ENCODE data around the gene SNED1.
A peak's percentile ranks its signal among the peaks of the same experiment; 100 is the strongest.

Gene SNED1

DNA sequence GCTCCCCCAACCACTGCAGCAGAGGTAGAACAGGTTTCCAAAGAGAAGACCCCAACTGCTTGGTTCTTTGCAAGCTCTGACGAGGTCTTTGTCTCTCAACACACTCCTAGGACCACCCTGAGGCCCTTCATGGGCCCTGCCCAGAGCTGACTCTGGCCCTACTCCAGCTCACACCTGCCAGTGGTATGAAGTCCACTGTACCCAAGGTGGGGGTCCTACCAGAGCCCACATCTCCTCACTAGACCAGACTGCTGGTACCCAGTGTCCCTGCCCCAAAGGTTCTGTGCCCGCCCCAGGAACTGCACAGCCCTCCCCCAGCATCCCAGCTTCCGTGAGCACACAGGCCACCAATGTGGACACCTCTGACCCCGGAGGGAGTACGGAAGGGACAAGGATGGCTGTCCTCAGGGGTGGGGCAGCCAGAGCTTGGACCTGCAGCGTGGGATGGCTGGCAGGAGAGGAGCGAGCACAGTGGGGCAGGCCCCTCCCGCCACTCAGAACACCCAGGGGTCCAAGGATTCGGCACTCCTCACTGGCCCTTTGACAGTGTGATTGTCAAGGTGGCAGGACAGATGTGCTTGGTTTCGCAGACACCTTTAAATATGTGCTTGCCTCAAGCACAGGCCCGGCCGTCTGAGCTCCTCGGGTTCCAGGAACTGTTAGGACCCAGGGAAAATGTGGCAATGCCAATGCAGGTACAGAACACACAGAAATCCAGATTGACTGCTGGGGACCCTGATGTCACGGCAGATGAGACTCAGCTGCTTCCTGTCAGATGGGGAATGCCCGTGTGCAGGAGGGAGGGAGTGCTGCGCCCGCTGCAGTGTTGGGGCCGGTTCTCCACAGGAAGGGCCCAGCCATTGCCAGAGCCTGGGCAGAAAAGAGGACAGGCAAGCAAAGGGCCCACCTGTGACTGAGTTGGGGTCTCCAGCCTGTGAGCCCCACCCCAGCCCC, 52.5 kb downstream of the SNED1 start:
- no peak overlapping the region for H3K4me3 ChIP-seq (ENCODE audit: control insufficient read depth, low read depth, low read length)
- no peak for DNase-seq (ENCODE audit: low read depth)
- TF ChIP-seq, protein P1, sequence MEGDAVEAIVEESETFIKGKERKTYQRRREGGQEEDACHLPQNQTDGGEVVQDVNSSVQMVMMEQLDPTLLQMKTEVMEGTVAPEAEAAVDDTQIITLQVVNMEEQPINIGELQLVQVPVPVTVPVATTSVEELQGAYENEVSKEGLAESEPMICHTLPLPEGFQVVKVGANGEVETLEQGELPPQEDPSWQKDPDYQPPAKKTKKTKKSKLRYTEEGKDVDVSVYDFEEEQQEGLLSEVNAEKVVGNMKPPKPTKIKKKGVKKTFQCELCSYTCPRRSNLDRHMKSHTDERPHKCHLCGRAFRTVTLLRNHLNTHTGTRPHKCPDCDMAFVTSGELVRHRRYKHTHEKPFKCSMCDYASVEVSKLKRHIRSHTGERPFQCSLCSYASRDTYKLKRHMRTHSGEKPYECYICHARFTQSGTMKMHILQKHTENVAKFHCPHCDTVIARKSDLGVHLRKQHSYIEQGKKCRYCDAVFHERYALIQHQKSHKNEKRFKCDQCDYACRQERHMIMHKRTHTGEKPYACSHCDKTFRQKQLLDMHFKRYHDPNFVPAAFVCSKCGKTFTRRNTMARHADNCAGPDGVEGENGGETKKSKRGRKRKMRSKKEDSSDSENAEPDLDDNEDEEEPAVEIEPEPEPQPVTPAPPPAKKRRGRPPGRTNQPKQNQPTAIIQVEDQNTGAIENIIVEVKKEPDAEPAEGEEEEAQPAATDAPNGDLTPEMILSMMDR (IDR thresholded peaks at IDR 0.05; ENCODE audit: control insufficient read depth, insufficient read depth, low read depth, low read length, missing control alignments) = no peak

DNA sequence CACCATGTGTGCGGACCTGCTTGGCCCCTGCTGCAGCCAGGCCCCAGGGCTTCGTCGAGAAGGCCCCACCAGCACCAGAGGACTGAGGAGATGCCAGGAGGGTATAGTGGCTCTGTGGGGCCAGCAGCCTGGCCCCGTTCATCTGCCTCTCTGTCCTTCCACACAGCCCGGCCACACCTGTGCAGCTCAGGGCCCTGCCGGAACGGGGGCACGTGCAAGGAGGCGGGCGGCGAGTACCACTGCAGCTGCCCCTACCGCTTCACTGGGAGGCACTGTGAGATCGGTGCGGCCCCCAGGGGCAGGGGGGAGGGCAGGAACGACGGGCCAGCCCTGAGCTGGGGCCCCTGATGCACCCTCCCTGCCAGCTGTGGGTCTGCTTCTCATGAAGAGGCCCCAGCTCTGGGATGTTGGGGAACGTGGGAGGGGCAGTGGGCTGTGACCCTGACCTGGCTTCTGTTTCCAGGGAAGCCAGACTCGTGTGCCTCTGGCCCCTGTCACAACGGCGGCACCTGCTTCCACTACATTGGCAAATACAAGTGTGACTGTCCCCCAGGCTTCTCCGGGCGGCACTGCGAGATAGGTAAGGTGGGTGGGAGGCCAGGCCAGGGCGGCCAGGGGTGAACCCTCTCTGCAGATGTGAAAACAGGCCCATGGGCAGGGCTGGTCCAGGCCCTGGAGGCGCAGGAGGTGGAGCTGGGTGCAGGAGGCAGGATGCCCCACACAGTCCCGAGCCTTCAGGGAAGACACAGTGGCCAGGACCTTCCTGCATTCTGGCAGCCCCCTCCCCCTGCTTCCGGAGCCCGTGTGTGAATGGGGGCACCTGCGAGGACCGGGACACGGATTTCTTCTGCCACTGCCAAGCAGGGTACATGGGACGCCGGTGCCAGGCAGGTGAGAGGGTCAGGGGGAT, 53.4 kb downstream of the SNED1 start:
- no peak for DNase-seq (ENCODE audit: low read depth)
- TF ChIP-seq, protein P1 (IDR thresholded peaks at IDR 0.05; ENCODE audit: control insufficient read depth, insufficient read depth, low read depth, low read length, missing control alignments) = no peak
- H3K4me3 ChIP-seq (ENCODE audit: control insufficient read depth, low read depth, low read length) = no peak overlapping the region

DNA sequence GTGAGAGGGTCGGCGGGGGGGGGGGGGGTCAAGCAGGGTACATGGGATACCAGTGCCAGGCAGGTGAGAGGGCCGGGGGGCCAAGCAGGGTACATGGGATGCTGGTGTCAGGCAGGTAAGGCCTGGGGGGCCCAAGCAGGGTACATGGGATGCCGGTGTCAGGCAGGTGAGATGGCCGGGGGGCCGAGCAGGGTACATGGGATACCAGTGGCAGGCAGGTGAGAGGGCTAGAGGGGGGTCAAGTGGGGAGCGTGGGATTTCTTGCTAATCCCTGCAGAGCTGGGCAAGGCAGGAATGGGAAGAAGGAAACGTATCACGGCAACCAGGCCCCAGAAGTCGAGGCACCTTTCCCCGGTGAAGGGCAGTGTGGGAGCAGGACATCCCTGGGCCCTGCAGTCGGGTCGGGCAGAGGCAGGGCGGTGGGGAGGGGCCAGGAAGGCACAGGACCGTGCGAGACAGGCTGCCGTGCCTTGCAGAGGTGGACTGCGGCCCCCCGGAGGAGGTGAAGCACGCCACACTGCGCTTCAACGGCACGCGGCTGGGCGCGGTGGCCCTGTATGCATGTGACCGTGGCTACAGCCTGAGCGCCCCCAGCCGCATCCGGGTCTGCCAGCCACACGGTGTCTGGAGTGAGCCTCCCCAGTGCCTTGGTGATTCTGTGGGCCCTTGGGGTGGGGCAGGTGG, 54.4 kb downstream of the SNED1 start:
- TF ChIP-seq, protein P1 (IDR thresholded peaks at IDR 0.05; ENCODE audit: control insufficient read depth, insufficient read depth, low read depth, low read length, missing control alignments) = no peak
- no peak overlapping the region for H3K4me3 ChIP-seq (ENCODE audit: control insufficient read depth, low read depth, low read length)
- no peak for DNase-seq (ENCODE audit: low read depth)

DNA sequence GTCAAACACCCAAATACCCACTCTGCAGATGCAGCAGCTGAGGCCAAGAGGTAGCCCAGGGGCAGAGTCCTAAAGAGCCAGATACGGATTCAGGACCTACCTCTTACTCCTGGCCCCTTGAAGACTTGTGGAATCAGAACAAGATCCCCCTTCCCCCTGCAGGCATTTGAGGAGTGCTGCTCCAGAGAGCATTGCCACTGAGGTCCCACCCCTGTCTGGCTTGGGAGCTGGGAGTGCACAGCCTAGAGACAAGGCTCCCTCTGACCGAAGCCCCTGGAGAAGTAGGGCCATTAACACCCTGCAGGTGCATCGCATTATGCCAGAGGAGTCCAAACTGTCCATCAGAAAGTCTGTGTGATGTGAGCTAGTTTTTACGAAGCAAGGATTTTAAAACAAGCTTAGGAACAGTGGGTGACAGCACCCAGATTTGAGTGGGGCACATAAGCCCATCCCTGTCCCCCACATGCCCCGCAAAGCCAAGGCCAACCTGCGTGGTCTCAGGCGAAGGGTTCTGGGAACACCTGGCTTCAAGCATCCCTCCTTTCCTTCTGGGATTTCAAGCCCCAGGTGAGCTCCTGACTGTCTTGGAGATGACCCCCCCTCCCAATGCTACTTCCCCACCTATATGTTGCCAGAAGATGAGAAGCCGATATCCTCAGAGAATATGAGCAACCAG, 55.3 kb downstream of the SNED1 start:
- TF ChIP-seq, protein P1 (IDR thresholded peaks at IDR 0.05; ENCODE audit: control insufficient read depth, insufficient read depth, low read depth, low read length, missing control alignments) = no peak
- H3K4me3 ChIP-seq (ENCODE audit: control insufficient read depth, low read depth, low read length) = no peak overlapping the region
- no peak for DNase-seq (ENCODE audit: low read depth)

DNA sequence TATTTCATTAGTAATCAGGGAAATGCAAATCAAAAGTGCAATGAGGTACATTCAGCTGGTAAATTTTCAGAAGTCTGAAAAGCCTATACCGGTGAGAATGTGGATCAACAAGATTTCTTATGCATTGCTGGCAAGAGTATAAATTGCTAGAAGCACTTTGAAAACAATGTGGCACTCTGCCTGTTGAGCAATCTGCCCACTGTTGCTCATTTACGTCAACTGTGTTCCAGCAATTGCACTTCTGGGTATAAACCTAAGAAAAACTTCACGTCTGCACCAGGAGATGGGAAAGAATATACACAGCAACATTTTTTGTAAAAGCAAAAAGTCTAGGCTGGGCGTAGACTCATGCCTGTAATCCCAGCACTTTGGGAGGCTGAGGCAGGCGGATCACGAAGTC, 62.9 kb downstream of the SNED1 start:
- no peak overlapping the region for H3K4me3 ChIP-seq (ENCODE audit: control insufficient read depth, low read depth, low read length)
- TF ChIP-seq, protein P1 (IDR thresholded peaks at IDR 0.05; ENCODE audit: control insufficient read depth, insufficient read depth, low read depth, low read length, missing control alignments) = no peak
- DNase-seq (ENCODE audit: low read depth) = peak; percentile 16

All from AG09309 (cell line).